K562 (cell line): ENCODE results near the gene DIMT1.

ENCODE experiments used
- CBX1 ChIP-seq: sonication (generic); IDR thresholded peaks from 2 replicates; pipeline ENCODE4 v1.6.1; 2016; ENCODE audit warnings: antibody characterized with exemption, low read depth, mild to moderate bottlenecking
- ESRRA ChIP-seq: fragments of 450-650 bp; IDR thresholded peaks from 2 replicates; pipeline ENCODE4 v1.6.1; 2014; ENCODE audit warnings: low read depth, mild to moderate bottlenecking, moderate library complexity, borderline replicate concordance
- FOXK2 ChIP-seq, 2 experiments: fragments of 450-650 bp; IDR thresholded peaks in 1 of 2; conservative IDR thresholded peaks in 1 of 2; 2 replicates each; pipeline ENCODE4 v1.6.1; 2016; ENCODE audit warnings: low read depth in 2 of 2, mild to moderate bottlenecking in 1 of 2
- HDAC6 ChIP-seq: IDR thresholded peaks from 2 replicates; pipeline ENCODE4 v1.6.1; 2012; ENCODE audit warnings: low read depth, mild to moderate bottlenecking, control low read depth, inconsistent platforms, low read length, moderate library complexity
- LEF1 ChIP-seq: fragments of 450-650 bp; IDR thresholded peaks from 2 replicates; pipeline ENCODE4 v1.6.1; 2016; ENCODE audit warnings: mild to moderate bottlenecking
- MTA1 ChIP-seq: fragments of 450-650 bp; IDR thresholded peaks from 2 replicates; pipeline ENCODE4 v1.6.1; 2017; ENCODE audit warnings: borderline replicate concordance
- MXI1 ChIP-seq: IDR thresholded peaks from 2 replicates; pipeline ENCODE4 v1.6.1; 2011; ENCODE audit warnings: low read depth, mild to moderate bottlenecking, improper control_type of control experiment, low read length
- NR2C2 ChIP-seq, 2 experiments: fragments of 200-800 bp in 1 of 2; sonication (Bioruptor generic) in 1 of 2; sonication (generic) in 1 of 2; formaldehyde crosslinking in 1 of 2; IDR thresholded peaks; 2 replicates each; pipeline versions ENCODE4 v1.6.1 to v1.8.0; 2016 to 2022; ENCODE audit warnings: mild to moderate bottlenecking in 1 of 2, missing compliant biosample characterization in 1 of 2, missing genetic modification characterization in 1 of 2, missing genetic modification reagents in 1 of 2
- SMARCA5 ChIP-seq: fragments of 450-650 bp; IDR thresholded peaks from 2 replicates; pipeline ENCODE4 v1.6.1; 2016
- WHSC1 ChIP-seq: IDR thresholded peaks from one replicate; pipeline ENCODE4 v1.6.1; 2012; ENCODE audit warnings: low read length, control low read depth, inconsistent platforms
- ZNF274 ChIP-seq: IDR thresholded peaks from 2 replicates; pipeline ENCODE4 v1.6.1; 2011; ENCODE audit warnings: low read depth, mild to moderate bottlenecking, low read length, moderate library complexity, borderline replicate concordance
- ZNF445 ChIP-seq: fragments of 250-450 bp; sonication (Bioruptor Pico); IDR thresholded peaks from 2 replicates; pipeline ENCODE4 v1.4.0; 2020; ENCODE audit warnings: low read depth, mild to moderate bottlenecking, moderate library complexity
- TF ChIP-seq, protein P1 (sequence below), 3 experiments: IDR thresholded peaks in 2 of 3; conservative IDR thresholded peaks in 1 of 3; 2 replicates each; pipeline ENCODE4 v1.5.1; 2011 to 2012; ENCODE audit warnings: low read length in 3 of 3, mild to moderate bottlenecking in 3 of 3, control low read depth in 2 of 3, improper control_type of control experiment in 1 of 3, inconsistent platforms in 1 of 3, low read depth in 1 of 3, mixed read lengths in 1 of 3, moderate library complexity in 1 of 3; ENCODE audit not compliant: insufficient read depth in 2 of 3
- TF ChIP-seq, protein P2 (sequence below), 2 experiments: fragments of 450-650 bp; formaldehyde crosslinking in 1 of 2; IDR thresholded peaks; 2 replicates each; pipeline versions ENCODE4 v1.4.0 to v1.6.1; 2014 to 2020; ENCODE audit warnings: mild to moderate bottlenecking in 2 of 2, borderline replicate concordance in 1 of 2, low read depth in 1 of 2

DNA sequence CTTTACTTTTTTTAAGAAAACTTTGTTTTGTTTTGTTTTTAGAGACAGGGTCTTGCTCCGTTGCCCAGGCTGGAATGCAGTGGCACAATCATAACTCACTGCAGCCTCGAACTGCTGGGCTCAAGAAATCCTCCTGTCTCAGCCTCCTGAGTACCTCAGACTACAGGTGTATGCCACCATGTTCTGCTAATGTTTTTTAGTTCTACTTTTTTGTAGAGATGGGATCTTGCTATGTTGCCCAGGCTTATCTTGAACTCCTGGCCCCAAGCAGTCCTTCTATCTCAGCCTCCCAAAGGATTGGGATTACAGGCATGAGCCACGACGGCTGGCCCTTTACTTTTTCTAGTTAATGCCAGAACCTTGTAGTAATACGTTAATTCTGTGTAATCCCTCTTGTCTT lies 44.8 kb upstream of the DIMT1 start:
- no peak for TF ChIP-seq FOXK2 (conservative IDR thresholded peaks at IDR 0.05 in 1 of 2, IDR thresholded peaks at IDR 0.05 in 1 of 2; ENCODE audit: low read depth in 2 of 2)
- TF ChIP-seq LEF1, result no peak
- TF ChIP-seq ESRRA, result no peak
- no peak for TF ChIP-seq ZNF274
- no peak for TF ChIP-seq MXI1
- TF ChIP-seq, protein P1, sequence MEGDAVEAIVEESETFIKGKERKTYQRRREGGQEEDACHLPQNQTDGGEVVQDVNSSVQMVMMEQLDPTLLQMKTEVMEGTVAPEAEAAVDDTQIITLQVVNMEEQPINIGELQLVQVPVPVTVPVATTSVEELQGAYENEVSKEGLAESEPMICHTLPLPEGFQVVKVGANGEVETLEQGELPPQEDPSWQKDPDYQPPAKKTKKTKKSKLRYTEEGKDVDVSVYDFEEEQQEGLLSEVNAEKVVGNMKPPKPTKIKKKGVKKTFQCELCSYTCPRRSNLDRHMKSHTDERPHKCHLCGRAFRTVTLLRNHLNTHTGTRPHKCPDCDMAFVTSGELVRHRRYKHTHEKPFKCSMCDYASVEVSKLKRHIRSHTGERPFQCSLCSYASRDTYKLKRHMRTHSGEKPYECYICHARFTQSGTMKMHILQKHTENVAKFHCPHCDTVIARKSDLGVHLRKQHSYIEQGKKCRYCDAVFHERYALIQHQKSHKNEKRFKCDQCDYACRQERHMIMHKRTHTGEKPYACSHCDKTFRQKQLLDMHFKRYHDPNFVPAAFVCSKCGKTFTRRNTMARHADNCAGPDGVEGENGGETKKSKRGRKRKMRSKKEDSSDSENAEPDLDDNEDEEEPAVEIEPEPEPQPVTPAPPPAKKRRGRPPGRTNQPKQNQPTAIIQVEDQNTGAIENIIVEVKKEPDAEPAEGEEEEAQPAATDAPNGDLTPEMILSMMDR (IDR thresholded peaks at IDR 0.05 in 2 of 3, conservative IDR thresholded peaks at IDR 0.05 in 1 of 3; ENCODE audit: insufficient read depth in 2 of 3, low read depth in 1 of 3, low read length in 3 of 3), result no peak
- no peak for TF ChIP-seq SMARCA5
- no peak for TF ChIP-seq MTA1
- TF ChIP-seq, protein P2, sequence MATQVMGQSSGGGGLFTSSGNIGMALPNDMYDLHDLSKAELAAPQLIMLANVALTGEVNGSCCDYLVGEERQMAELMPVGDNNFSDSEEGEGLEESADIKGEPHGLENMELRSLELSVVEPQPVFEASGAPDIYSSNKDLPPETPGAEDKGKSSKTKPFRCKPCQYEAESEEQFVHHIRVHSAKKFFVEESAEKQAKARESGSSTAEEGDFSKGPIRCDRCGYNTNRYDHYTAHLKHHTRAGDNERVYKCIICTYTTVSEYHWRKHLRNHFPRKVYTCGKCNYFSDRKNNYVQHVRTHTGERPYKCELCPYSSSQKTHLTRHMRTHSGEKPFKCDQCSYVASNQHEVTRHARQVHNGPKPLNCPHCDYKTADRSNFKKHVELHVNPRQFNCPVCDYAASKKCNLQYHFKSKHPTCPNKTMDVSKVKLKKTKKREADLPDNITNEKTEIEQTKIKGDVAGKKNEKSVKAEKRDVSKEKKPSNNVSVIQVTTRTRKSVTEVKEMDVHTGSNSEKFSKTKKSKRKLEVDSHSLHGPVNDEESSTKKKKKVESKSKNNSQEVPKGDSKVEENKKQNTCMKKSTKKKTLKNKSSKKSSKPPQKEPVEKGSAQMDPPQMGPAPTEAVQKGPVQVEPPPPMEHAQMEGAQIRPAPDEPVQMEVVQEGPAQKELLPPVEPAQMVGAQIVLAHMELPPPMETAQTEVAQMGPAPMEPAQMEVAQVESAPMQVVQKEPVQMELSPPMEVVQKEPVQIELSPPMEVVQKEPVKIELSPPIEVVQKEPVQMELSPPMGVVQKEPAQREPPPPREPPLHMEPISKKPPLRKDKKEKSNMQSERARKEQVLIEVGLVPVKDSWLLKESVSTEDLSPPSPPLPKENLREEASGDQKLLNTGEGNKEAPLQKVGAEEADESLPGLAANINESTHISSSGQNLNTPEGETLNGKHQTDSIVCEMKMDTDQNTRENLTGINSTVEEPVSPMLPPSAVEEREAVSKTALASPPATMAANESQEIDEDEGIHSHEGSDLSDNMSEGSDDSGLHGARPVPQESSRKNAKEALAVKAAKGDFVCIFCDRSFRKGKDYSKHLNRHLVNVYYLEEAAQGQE (IDR thresholded peaks at IDR 0.05; ENCODE audit: borderline replicate concordance), result no peak
- TF ChIP-seq, protein P2 (CRISPR knock-in tag; IDR thresholded peaks at IDR 0.05; ENCODE audit: low read depth), result no peak
- no peak for TF ChIP-seq WHSC1
- TF ChIP-seq ZNF445 (CRISPR knock-in tag), result no peak
- no peak for TF ChIP-seq NR2C2 (CRISPR knock-in tag; IDR thresholded peaks at IDR 0.05)
- TF ChIP-seq NR2C2 (tag; IDR thresholded peaks at IDR 0.05), result no peak
- no peak for TF ChIP-seq HDAC6
- TF ChIP-seq CBX1, result no peak
